LNCAP (cell line): ENCODE measurements around the gene AHRR.

Experiments
- CTCF ChIP-seq: fragments of 450-650 bp; IDR thresholded peaks from 2 replicates; pipeline ENCODE4 v1.5.1; 2017; ENCODE audit warnings: mild to moderate bottlenecking

AHRR gene

GRCh38 chr5:392431-392988 lies 71.0 kb downstream of the AHRR start:
- TF ChIP-seq CTCF, result no peak

GRCh38 chr5:393846-394275 lies 72.3 kb downstream of the AHRR start:
- no peak for TF ChIP-seq CTCF

GRCh38 chr5:394671-395155 lies 73.2 kb downstream of the AHRR start:
- TF ChIP-seq CTCF, result no peak

- no peak for TF ChIP-seq CTCF
Observed at GRCh38 chr5:395156-395920, 73.8 kb downstream of the AHRR start.

GRCh38 chr5:395921-396530 lies 74.5 kb downstream of the AHRR start:
- no peak for TF ChIP-seq CTCF

GRCh38 chr5:396531-396961 lies 75.0 kb downstream of the AHRR start:
- no peak for TF ChIP-seq CTCF

- TF ChIP-seq CTCF, result no peak
Observed at GRCh38 chr5:398475-399295, 77.2 kb downstream of the AHRR start.
